ENCODE data around the gene LEMD3.

GRCh38 chr12:65275627-65276026 is 106.2 kb downstream of the LEMD3 start:
- TF ChIP-seq, protein P1, sequence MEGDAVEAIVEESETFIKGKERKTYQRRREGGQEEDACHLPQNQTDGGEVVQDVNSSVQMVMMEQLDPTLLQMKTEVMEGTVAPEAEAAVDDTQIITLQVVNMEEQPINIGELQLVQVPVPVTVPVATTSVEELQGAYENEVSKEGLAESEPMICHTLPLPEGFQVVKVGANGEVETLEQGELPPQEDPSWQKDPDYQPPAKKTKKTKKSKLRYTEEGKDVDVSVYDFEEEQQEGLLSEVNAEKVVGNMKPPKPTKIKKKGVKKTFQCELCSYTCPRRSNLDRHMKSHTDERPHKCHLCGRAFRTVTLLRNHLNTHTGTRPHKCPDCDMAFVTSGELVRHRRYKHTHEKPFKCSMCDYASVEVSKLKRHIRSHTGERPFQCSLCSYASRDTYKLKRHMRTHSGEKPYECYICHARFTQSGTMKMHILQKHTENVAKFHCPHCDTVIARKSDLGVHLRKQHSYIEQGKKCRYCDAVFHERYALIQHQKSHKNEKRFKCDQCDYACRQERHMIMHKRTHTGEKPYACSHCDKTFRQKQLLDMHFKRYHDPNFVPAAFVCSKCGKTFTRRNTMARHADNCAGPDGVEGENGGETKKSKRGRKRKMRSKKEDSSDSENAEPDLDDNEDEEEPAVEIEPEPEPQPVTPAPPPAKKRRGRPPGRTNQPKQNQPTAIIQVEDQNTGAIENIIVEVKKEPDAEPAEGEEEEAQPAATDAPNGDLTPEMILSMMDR (IDR thresholded peaks at IDR 0.05) = no peak
- TF ChIP-seq POLR2A (IDR thresholded peaks at IDR 0.05) = no peak

Data from Peyer's patch (tissue), 4 donors.